H1 (cell line): Measurements from ENCODE around the gene TCF19. TPM values are rescaled to one million over a fixed set of nuclear protein-coding genes. Genes with fewer than 3 reads are reported as not detected.

Experiments used
- CTCF ChIA-PET: fragments of 300-600 bp; sonication (Branson Sonifier 250); formaldehyde crosslinking; loops from one replicate; lab custom pipeline; 2021; ENCODE audit not compliant: partially characterized antibody; lab: Charles Lee
- POLR2A ChIA-PET: fragments of 300-600 bp; sonication (Branson Sonifier 250); formaldehyde crosslinking; loops from one replicate; lab custom pipeline; 2021; ENCODE audit warnings: inconsistent platforms; ENCODE audit not compliant: partially characterized antibody; lab: Charles Lee
- DNase-seq, 2 experiments: peaks; one replicate each; pipeline versions ENCODE4 v3.0.0 to v3.0.0-alpha.2; 2010 to 2022; ENCODE audit warnings: low spot score in 2 of 2, low read depth in 1 of 2, mixed read lengths in 1 of 2
- FAIRE-seq: peaks from 2 replicates; lab custom pipeline; 2011; peaks lifted over from hg19 to GRCh38; lab: Jason Lieb, UNC
- H2AFZ ChIP-seq: 2 replicates; pipeline ENCODE4 v1.8.1; 2012; ENCODE audit warnings: low read length, inconsistent platforms
- H2AK5ac ChIP-seq: 2 replicates; pipeline ENCODE4 v1.6.1; 2013; ENCODE audit warnings: low read depth, low read length
- H2BK120ac ChIP-seq: replicated peaks from 2 replicates; pipeline ENCODE3; 2013; ENCODE audit warnings: low read depth, low read length, inconsistent platforms
- H2BK12ac ChIP-seq: 2 replicates; pipeline ENCODE4 v1.6.1; 2013; ENCODE audit warnings: low read depth, low read length
- H2BK15ac ChIP-seq: 2 replicates; pipeline ENCODE4 v1.6.1; 2013; ENCODE audit warnings: low read length
- H2BK20ac ChIP-seq: 2 replicates; pipeline ENCODE4 v1.6.1; 2013; ENCODE audit warnings: low read length
- H2BK5ac ChIP-seq: 2 replicates; pipeline ENCODE4 v1.6.1; 2013; ENCODE audit warnings: low read depth, low read length
- H3K14ac ChIP-seq: 2 replicates; pipeline ENCODE4 v1.6.1; 2013; ENCODE audit warnings: inconsistent platforms; ENCODE audit not compliant: insufficient read length
- H3K18ac ChIP-seq: 2 replicates; pipeline ENCODE4 v1.6.1; 2013; ENCODE audit warnings: low read length; ENCODE audit errors: extremely low read depth
- H3K23ac ChIP-seq: 2 replicates; pipeline ENCODE4 v1.6.1; 2013; ENCODE audit warnings: inconsistent platforms; ENCODE audit not compliant: insufficient read length
- H3K23me2 ChIP-seq: 2 replicates; pipeline ENCODE4 v1.6.1; 2013; ENCODE audit warnings: low read depth, low read length
- H3K27ac ChIP-seq: 2 replicates; pipeline ENCODE4 v1.6.1; 2011; ENCODE audit warnings: low read depth, low read length, inconsistent platforms
- H3K27me3 ChIP-seq, 4 experiments: replicated peaks in 1 of 4; 1 replicate in 1 of 4; 2 replicates in 3 of 4; pipeline versions ENCODE4 v1.6.1 to v1.8.1; 2011 to 2013; ENCODE audit warnings: low read length in 3 of 4, mild to moderate bottlenecking in 3 of 4, inconsistent platforms in 2 of 4, mixed read lengths in 2 of 4, moderate library complexity in 1 of 4; ENCODE audit not compliant: control insufficient read depth in 3 of 4, insufficient read depth in 3 of 4; ENCODE audit errors: extremely low read depth in 1 of 4
- H3K36me3 ChIP-seq, 4 experiments: 2 replicates each; pipeline versions ENCODE4 v1.6.1 to v1.8.1; 2011 to 2013; ENCODE audit warnings: mild to moderate bottlenecking in 4 of 4, low read length in 3 of 4, moderate library complexity in 2 of 4, control low read depth in 1 of 4, inconsistent platforms in 1 of 4; ENCODE audit not compliant: insufficient read depth in 4 of 4, control insufficient read depth in 2 of 4
- H3K4ac ChIP-seq: replicated peaks from 2 replicates; pipeline ENCODE3; 2013; ENCODE audit warnings: low read length, low read depth, mixed read lengths, inconsistent platforms; ENCODE audit not compliant: insufficient read length
- H3K4me1 ChIP-seq, 4 experiments: replicated peaks in 1 of 4; 1 replicate in 1 of 4; 2 replicates in 3 of 4; pipeline versions ENCODE4 v1.6.1 to v1.8.1; 2011 to 2013; ENCODE audit warnings: low read length in 3 of 4, inconsistent platforms in 2 of 4, mixed read lengths in 1 of 4; ENCODE audit not compliant: insufficient read depth in 4 of 4, control insufficient read depth in 3 of 4
- H3K4me2 ChIP-seq, 2 experiments: 2 replicates each; pipeline versions ENCODE4 v1.6.1 to v1.8.1; 2011 to 2013; ENCODE audit warnings: low read depth in 2 of 2, low read length in 2 of 2, control low read depth in 1 of 2, inconsistent platforms in 1 of 2, mild to moderate bottlenecking in 1 of 2; ENCODE audit not compliant: insufficient read depth in 1 of 2
- H3K4me3 ChIP-seq, 4 experiments: fragments of 200-600, 300-600 bp in 1 of 4; sonication (generic), shearing (Covaris generic), sonication (Bioruptor Twin) in 1 of 4; 2 replicates each; pipeline versions ENCODE4 v1.5.1 to v1.8.1; 2011 to 2016; ENCODE audit warnings: low read length in 4 of 4, low read depth in 3 of 4, control low read depth in 2 of 4, inconsistent platforms in 2 of 4, mild to moderate bottlenecking in 2 of 4, mixed read lengths in 1 of 4, moderate library complexity in 1 of 4; ENCODE audit not compliant: insufficient read depth in 2 of 4; ENCODE audit errors: extremely low read depth in 1 of 4
- H3K56ac ChIP-seq: replicated peaks from 2 replicates; pipeline ENCODE3; 2013; ENCODE audit warnings: low read depth, mild to moderate bottlenecking, mixed read lengths, low read length, inconsistent platforms; ENCODE audit not compliant: insufficient read length
- H3K79me1 ChIP-seq: 2 replicates; pipeline ENCODE4 v1.6.1; 2013; ENCODE audit warnings: low read depth, low read length, control low read depth
- H3K79me2 ChIP-seq, 2 experiments: 2 replicates each; pipeline versions ENCODE4 v1.6.1 to v1.8.1; 2012 to 2013; ENCODE audit warnings: low read length in 2 of 2, mild to moderate bottlenecking in 2 of 2, inconsistent platforms in 1 of 2; ENCODE audit not compliant: insufficient read depth in 2 of 2, control insufficient read depth in 1 of 2
- H3K9ac ChIP-seq, 4 experiments: replicated peaks in 1 of 4; 1 replicate in 1 of 4; 2 replicates in 3 of 4; pipeline versions ENCODE4 v1.6.1 to v1.8.1; 2011 to 2013; ENCODE audit warnings: low read depth in 3 of 4, low read length in 3 of 4, control low read depth in 2 of 4, mild to moderate bottlenecking in 2 of 4, moderate library complexity in 2 of 4, inconsistent platforms in 1 of 4; ENCODE audit errors: extremely low read depth in 1 of 4
- H3K9me3 ChIP-seq, 2 experiments: 2 replicates each; pipeline versions ENCODE4 v1.6.1 to v1.8.1; 2012 to 2013; ENCODE audit warnings: mild to moderate bottlenecking in 2 of 2, moderate library complexity in 2 of 2, control low read depth in 1 of 2, inconsistent platforms in 1 of 2, low read depth in 1 of 2, low read length in 1 of 2, mixed read lengths in 1 of 2; ENCODE audit not compliant: insufficient read depth in 2 of 2
- H4K20me1 ChIP-seq, 2 experiments: replicated peaks in 1 of 2; 2 replicates each; pipeline versions ENCODE3 to v1.8.1; 2011 to 2013; ENCODE audit warnings: inconsistent platforms in 2 of 2, low read length in 2 of 2, mild to moderate bottlenecking in 1 of 2; ENCODE audit not compliant: insufficient read depth in 2 of 2, control insufficient read depth in 1 of 2
- H4K5ac ChIP-seq: 2 replicates; pipeline ENCODE4 v1.6.1; 2013; ENCODE audit warnings: low read length, low read depth, mixed read lengths, inconsistent platforms; ENCODE audit not compliant: insufficient read length
- H4K8ac ChIP-seq: 2 replicates; pipeline ENCODE4 v1.8.0; 2013; ENCODE audit warnings: mild to moderate bottlenecking, moderate library complexity, low read length, inconsistent platforms; ENCODE audit not compliant: insufficient read depth; ENCODE audit errors: extremely low read depth
- H4K91ac ChIP-seq: replicated peaks from 2 replicates; pipeline ENCODE3; 2013; ENCODE audit warnings: low read length, mixed read lengths, inconsistent platforms; ENCODE audit not compliant: insufficient read length
- CEBPB ChIP-seq: IDR thresholded peaks from 2 replicates; pipeline ENCODE4 v1.6.1; 2012; ENCODE audit warnings: low read depth, low read length
- CHD1 ChIP-seq: IDR thresholded peaks from 2 replicates; pipeline ENCODE4 v1.6.1; 2012; ENCODE audit warnings: low read depth, low read length, improper control_type of control experiment
- FOSL1 ChIP-seq: IDR thresholded peaks from 2 replicates; pipeline ENCODE4 v1.6.1; 2011; ENCODE audit warnings: mild to moderate bottlenecking, low read depth, low read length, moderate library complexity; ENCODE audit not compliant: insufficient read depth
- HDAC6 ChIP-seq: IDR thresholded peaks from one replicate; pipeline ENCODE4 v1.7.1; 2012; ENCODE audit warnings: low read depth, mild to moderate bottlenecking, inconsistent platforms, low read length, moderate library complexity
- RAD21 ChIP-seq, 2 experiments: IDR thresholded peaks in 1 of 2; conservative IDR thresholded peaks in 1 of 2; 2 replicates each; pipeline ENCODE4 v1.6.1; 2011; ENCODE audit warnings: low read depth in 2 of 2, low read length in 2 of 2, improper control_type of control experiment in 1 of 2, inconsistent platforms in 1 of 2, mild to moderate bottlenecking in 1 of 2, moderate library complexity in 1 of 2
- SIN3A ChIP-seq, 2 experiments: IDR thresholded peaks in 1 of 2; conservative IDR thresholded peaks in 1 of 2; 2 replicates each; pipeline ENCODE4 v1.6.1; 2011 to 2012; ENCODE audit warnings: low read length in 2 of 2, improper control_type of control experiment in 1 of 2, low read depth in 1 of 2, mild to moderate bottlenecking in 1 of 2
- SIX5 ChIP-seq: IDR thresholded peaks from 2 replicates; pipeline ENCODE4 v1.6.1; 2011; ENCODE audit warnings: mild to moderate bottlenecking, low read depth, low read length
- WGBS, 2 experiments: shearing (Covaris generic) in 1 of 2; methylation state at CpG; one replicate each; pipeline versions ENCODE4 v1.1.6 to v1.1.7; 2013 to 2015; ENCODE audit warnings: low lambda C conversion rate in 2 of 2, mixed read lengths in 2 of 2, inconsistent platforms in 1 of 2, low coverage in 1 of 2, missing lambda C conversion rate in 1 of 2; ENCODE audit not compliant: insufficient replicate concordance in 2 of 2, insufficient coverage in 1 of 2, insufficient read length in 1 of 2; ENCODE audit errors: extremely low coverage in 1 of 2, missing lambda C conversion rate in 1 of 2; 5-methylcytosine and 5-hydroxymethylcytosine counted together
- polyA plus RNA-seq, 7 experiments: library from polyadenylated mRNA; depleted of rRNA in 3 of 7; stranded (reverse) in 5 of 7; unstranded in 2 of 7; fragments of >200 nt in 5 of 7; fragments of 200-250 nt in 2 of 7; gene quantifications; 1 replicate in 5 of 7; 2 replicates in 1 of 7; 4 replicates in 1 of 7; pipeline versions ENCODE4 v1.2.1 to v1.2.3, GENCODE V29; 2011 to 2013; ENCODE audit warnings: missing spikeins in 2 of 7, mixed read lengths in 2 of 7
- total RNA-seq: library from RNA; stranded (reverse); fragmentation: NEBNext Ultra II Directional; extraction: Animal tissue kit (Norgen Biotek cat#: 25700); gene quantifications from 2 replicates; pipeline ENCODE4 v1.2.1, GENCODE V29; 2021

The TCF19 gene
- total and polyA plus RNA-seq, 2 of the 8 experiments (the other 6 are each of a cell fraction or from before 2014, with no cell fraction given) = 7.2 to 11.0 TPM

- DNase-seq = no peak
- Histone ChIP-seq H3K4me3 (no peak overlapping the region), H3K27me3 (0 out of 7 replicates have a peak, but pooled peaks cover 0 to 2% (median 0%) of the 10 kb centered on the region in 4 experiments), H3K9ac (no peak overlapping the region), H3K14ac (no peak overlapping the region), H2BK120ac (no peak overlapping the region), H3K27ac (no peak overlapping the region), H4K91ac (no peak overlapping the region), H3K23ac (no peak overlapping the region), H2BK20ac (no peak overlapping the region), H3K4me1 (peaks cover 3 to 15% (median 11%) of the 10 kb centered on the region in 4 experiments), H3K79me1 (no peaks in the 10 kb centered on the region), H3K9me3 (no peaks in the 10 kb centered on the region), H4K5ac (no peak overlapping the region), H4K20me1 (no peaks in the 10 kb centered on the region), H2BK15ac (no peak overlapping the region), H2AK5ac (no peak overlapping the region), H2BK5ac (no peak overlapping the region), H3K4ac (no peak overlapping the region), H4K8ac (no peak overlapping the region), H3K56ac (no peak overlapping the region), H3K18ac (no peak overlapping the region), H3K36me3 (no peaks in the 10 kb centered on the region), H2BK12ac (no peak overlapping the region), H3K4me2 (no peak overlapping the region), H3K23me2 (no peaks in the 10 kb centered on the region), H2AFZ (no peak overlapping the region), H3K79me2 (no peaks in the 10 kb centered on the region)
- no peak for FAIRE-seq
- CTCF ChIA-PET = interaction anchor here (0.6 to 16.4 kb wide), 7 partner anchors 5 to 680 kb away, joined by 3 to 187 read pairs (median 94); partner anchors contain the start of genes C6orf15, PSORS1C1 and PSORS1C2
- 86% methylated on average over 10 of the region's 10 CpGs; no CpG with 5 or more reads in 1 of the 2 experiments for WGBS, 2 experiments
- POLR2A ChIA-PET = interaction anchor here (68.5 kb wide), 1 partner anchor 33 kb away, joined by 2251 read pairs; the partner anchor contains the start of genes CCHCR1, POU5F1, PSORS1C2 and TCF19
- TF ChIP-seq SIN3A (conservative IDR thresholded peaks at IDR 0.05 in 1 of 2, IDR thresholded peaks at IDR 0.05 in 1 of 2; ENCODE audit: low read depth in 1 of 2, low read length in 2 of 2) (no peak), CEBPB (no peak), RAD21 (IDR thresholded peaks at IDR 0.05 in 1 of 2, conservative IDR thresholded peaks at IDR 0.05 in 1 of 2; ENCODE audit: low read depth in 2 of 2, low read length in 2 of 2) (no peak), SIX5 (no peak), FOSL1 (no peak), HDAC6 (no peak), CHD1 (no peak)
Measured at GRCh38 chr6:31135710-31136109, 22.7 kb upstream of the TCF19 start.
